K562 (cell line): ENCODE measurements around the gene MCU. TPM values are rescaled to one million over a fixed set of nuclear protein-coding genes. Genes with fewer than 3 reads are reported as not detected.

Experiments used
- ATAC-seq: fragments of 200-7000 bp; cut with Tn5 transposase; 3 replicates; pipeline ENCODE4 v1.9.1; 2020; ENCODE audit warnings: moderate library complexity
- BruUV-seq: library from RNA; stranded (reverse); fragments of 400-500 nt; replicated peaks from 2 replicates; lab custom pipeline; 2021; lab: Mats Ljungman, UMichigan
- CTCF ChIA-PET: fragments of 300-600 bp; formaldehyde crosslinking; extraction: SDS; loops from one replicate; lab custom pipeline; 2021; ENCODE audit warnings: low intra/inter-chr PET ratio; lab: Yijun Ruan, JAX
- POLR2A ChIA-PET: fragments of 300-600, 350-650 bp; sonication (Branson Sonifier 250); formaldehyde crosslinking; extraction: SDS; loops from one replicate; lab custom pipeline; 2021; ENCODE audit warnings: antibody characterized with exemption, inconsistent platforms; lab: Yijun Ruan, JAX
- DNase-seq, 4 experiments: peaks; one replicate each; pipeline versions ENCODE4 v3.0.0 to v3.0.0-alpha.2; 2011 to 2018; ENCODE audit warnings: low spot score in 3 of 4, mixed read lengths in 3 of 4; ENCODE audit errors: extremely low read depth in 1 of 4
- FAIRE-seq: peaks from 2 replicates; lab custom pipeline; 2011; peaks lifted over from hg19 to GRCh38; lab: Jason Lieb, UNC
- H2AFZ ChIP-seq: 2 replicates; pipeline ENCODE4 v1.6.0; 2011; ENCODE audit warnings: low read depth, low read length, control low read depth, inconsistent platforms
- H3K27ac ChIP-seq: fragments of 200-600 bp; 3 replicates; pipeline ENCODE4 v1.8.0; 2011; ENCODE audit warnings: low read depth, mild to moderate bottlenecking, control low read depth, inconsistent platforms, low read length, moderate library complexity, mixed read lengths; ENCODE audit errors: extremely low read depth
- H3K27me3 ChIP-seq, 2 experiments: fragments of 300-600 bp in 1 of 2; 2 replicates in 1 of 2; 3 replicates in 1 of 2; pipeline versions ENCODE4 v1.6.0 to v1.8.0; 2011; ENCODE audit warnings: inconsistent platforms in 2 of 2, low read length in 2 of 2, mild to moderate bottlenecking in 1 of 2, mixed read lengths in 1 of 2, moderate library complexity in 1 of 2; ENCODE audit not compliant: control insufficient read depth in 2 of 2, insufficient read depth in 2 of 2
- H3K36me3 ChIP-seq: fragments of 300-600 bp; 3 replicates; pipeline ENCODE4 v1.8.0; 2011; ENCODE audit warnings: mild to moderate bottlenecking, low read length, inconsistent platforms; ENCODE audit not compliant: control insufficient read depth, insufficient read depth
- H3K4me1 ChIP-seq, 2 experiments: fragments of 200-600 bp in 1 of 2; replicated peaks in 1 of 2; 2 replicates in 1 of 2; 3 replicates in 1 of 2; pipeline versions ENCODE4 v1.5.1 to v1.8.0; 2011; ENCODE audit warnings: inconsistent platforms in 2 of 2, low read length in 2 of 2, mild to moderate bottlenecking in 1 of 2, mixed read lengths in 1 of 2, moderate library complexity in 1 of 2; ENCODE audit not compliant: control insufficient read depth in 2 of 2, insufficient read depth in 2 of 2
- H3K4me2 ChIP-seq: 2 replicates; pipeline ENCODE4 v1.6.1; 2011; ENCODE audit warnings: low read length, control low read depth, inconsistent platforms, mixed read lengths; ENCODE audit not compliant: insufficient read depth
- H3K4me3 ChIP-seq: fragments of 200-600 bp; sonication (generic), shearing (Covaris generic); 2 replicates; pipeline ENCODE4 v1.5.1; 2016; ENCODE audit warnings: control low read depth, inconsistent platforms
- H3K79me2 ChIP-seq: fragments of 200-600 bp; 3 replicates; pipeline ENCODE4 v1.8.0; 2011; ENCODE audit warnings: low read length, inconsistent platforms; ENCODE audit not compliant: control insufficient read depth, insufficient read depth
- H3K9ac ChIP-seq, 2 experiments: 2 replicates each; pipeline versions ENCODE4 v1.6.0 to v1.6.1; 2011; ENCODE audit warnings: low read depth in 2 of 2, low read length in 2 of 2, control low read depth in 1 of 2, inconsistent platforms in 1 of 2, mild to moderate bottlenecking in 1 of 2, mixed read lengths in 1 of 2; ENCODE audit not compliant: insufficient read depth in 1 of 2
- H3K9me1 ChIP-seq: one replicate; pipeline ENCODE4 v1.6.0; 2011; ENCODE audit warnings: inconsistent platforms, mild to moderate bottlenecking, low read length, moderate library complexity; ENCODE audit not compliant: control insufficient read depth, insufficient read depth
- H3K9me3 ChIP-seq: replicated peaks from 2 replicates; pipeline ENCODE4 v1.5.1; 2011; ENCODE audit warnings: low read depth, low read length, inconsistent platforms; ENCODE audit not compliant: control insufficient read depth, insufficient read depth
- H4K20me1 ChIP-seq: replicated peaks from 2 replicates; pipeline ENCODE4 v1.6.1; 2011; ENCODE audit warnings: low read length, inconsistent platforms, mixed read lengths; ENCODE audit not compliant: control insufficient read depth, insufficient read depth
- ARID1B ChIP-seq: fragments of 450-650 bp; IDR thresholded peaks from 2 replicates; pipeline ENCODE4 v1.6.1; 2016; ENCODE audit warnings: antibody characterized with exemption, mild to moderate bottlenecking, inconsistent platforms
- C11orf30 ChIP-seq: fragments of 450-650 bp; IDR thresholded peaks from 2 replicates; pipeline ENCODE4 v1.6.1; 2016; ENCODE audit warnings: low read depth, mild to moderate bottlenecking
- E2F6 ChIP-seq, 2 experiments: IDR thresholded peaks; 2 replicates each; pipeline ENCODE4 v1.6.1; 2011; ENCODE audit warnings: borderline replicate concordance in 1 of 2, control low read depth in 1 of 2, low read depth in 1 of 2, low read length in 1 of 2, mild to moderate bottlenecking in 1 of 2, mixed read lengths in 1 of 2, moderate library complexity in 1 of 2; ENCODE audit not compliant: insufficient read depth in 1 of 2, insufficient read length in 1 of 2, poor library complexity in 1 of 2, severe bottlenecking in 1 of 2; ENCODE audit errors: extremely low read depth in 1 of 2
- FOXP4 ChIP-seq: sonication (generic); formaldehyde crosslinking; IDR thresholded peaks from 2 replicates; pipeline ENCODE4 v1.8.0; 2022; ENCODE audit warnings: mild to moderate bottlenecking, missing genetic modification reagents, borderline replicate concordance
- IRF2 ChIP-seq: sonication (generic); formaldehyde crosslinking; IDR thresholded peaks from 2 replicates; pipeline ENCODE4 v1.8.1; 2022; ENCODE audit warnings: mild to moderate bottlenecking, missing genetic modification reagents
- KDM4B ChIP-seq, 2 experiments: fragments of 450-650 bp in 1 of 2; sonication (generic) in 1 of 2; IDR thresholded peaks; 2 replicates each; pipeline ENCODE4 v1.6.1; 2016 to 2017; ENCODE audit warnings: borderline replicate concordance in 2 of 2, antibody characterized with exemption in 1 of 2, low read depth in 1 of 2, mild to moderate bottlenecking in 1 of 2
- MYC ChIP-seq, 2 experiments: fragments of 250-450 bp in 1 of 2; sonication (Bioruptor Pico) in 1 of 2; IDR thresholded peaks; 2 replicates each; pipeline versions ENCODE4 v1.5.1 to v1.6.1; 2012 to 2021; ENCODE audit warnings: low read depth in 2 of 2, borderline replicate concordance in 1 of 2, improper control_type of control experiment in 1 of 2, low read length in 1 of 2, mild to moderate bottlenecking in 1 of 2, moderate library complexity in 1 of 2
- NR2C2 ChIP-seq, 2 experiments: fragments of 200-800 bp in 1 of 2; sonication (Bioruptor generic) in 1 of 2; sonication (generic) in 1 of 2; formaldehyde crosslinking in 1 of 2; IDR thresholded peaks; 2 replicates each; pipeline versions ENCODE4 v1.6.1 to v1.8.0; 2016 to 2022; ENCODE audit warnings: mild to moderate bottlenecking in 1 of 2, missing compliant biosample characterization in 1 of 2, missing genetic modification characterization in 1 of 2, missing genetic modification reagents in 1 of 2
- OTX1 ChIP-seq: fragments of 450-650 bp; formaldehyde crosslinking; IDR thresholded peaks from 2 replicates; pipeline ENCODE4 v1.4.0; 2022; ENCODE audit warnings: mild to moderate bottlenecking
- PML ChIP-seq: IDR thresholded peaks from 2 replicates; pipeline ENCODE4 v1.6.1; 2012; ENCODE audit warnings: low read length, inconsistent platforms
- RBM22 ChIP-seq: fragments of 200-400 bp; formaldehyde crosslinking; IDR thresholded peaks from 2 replicates; pipeline ENCODE4 v1.6.1; 2018; ENCODE audit warnings: low read length, low read depth; ENCODE audit not compliant: poor library complexity, severe bottlenecking
- SPI1 ChIP-seq: IDR thresholded peaks from 2 replicates; pipeline ENCODE4 v1.6.1; 2011; ENCODE audit warnings: low read depth, low read length, control low read depth, borderline replicate concordance
- ZNF512 ChIP-seq: IDR thresholded peaks from 2 replicates; pipeline ENCODE4 v1.6.1; 2016; ENCODE audit warnings: missing genetic modification characterization, missing compliant biosample characterization
- WGBS: fragments of 100-300 bp; shearing (Covaris generic); methylation state at CpG from one replicate; pipeline ENCODE4 v1.1.6; 2016; ENCODE audit warnings: low coverage, mixed read lengths; ENCODE audit not compliant: insufficient coverage; ENCODE audit errors: missing lambda C conversion rate; 5-methylcytosine and 5-hydroxymethylcytosine counted together
- in situ Hi-C: fragments of 300-500 bp; cut with MboI; formaldehyde crosslinking; loops from 4 replicates; pipeline ENCODE4 v1.15.0; 2018; ENCODE audit warnings: inconsistent platforms, mixed read lengths
- intact Hi-C: fragments of 100-400 bp; cut with micrococcal nuclease; formaldehyde crosslinking; loops from 2 replicates; pipeline ENCODE4 v1.14.2; 2022
- polyA plus RNA-seq, 8 experiments: library from polyadenylated mRNA; depleted of rRNA in 4 of 8; stranded (reverse) in 5 of 8; unstranded in 3 of 8; fragments of >200 nt; fragmentation: Nextera tagmentation in 2 of 8; fragmentation: Illumina TruSeq in 1 of 8; extraction: Ambion mirVana in 2 of 8; extraction: Trizol in 1 of 8; gene quantifications; 2 replicates each; pipeline versions ENCODE4 v1.2.1 to v1.2.3, GENCODE V29; 2011 to 2014; ENCODE audit warnings: inconsistent platforms in 1 of 8, missing spikeins in 1 of 8
- total RNA-seq, 7 experiments: library from RNA; depleted of rRNA in 6 of 7; stranded (reverse); fragments of >200 nt in 6 of 7; fragmentation: Illumina TruSeq in 2 of 7; extraction: Trizol in 2 of 7; gene quantifications; 2 replicates each; pipeline versions ENCODE4 v1.2.1 to v1.2.3, GENCODE V29; 2011 to 2021; ENCODE audit warnings: low replicate concordance in 1 of 7
- TF ChIP-seq, protein P1 (sequence below): sonication (generic); formaldehyde crosslinking; IDR thresholded peaks from 2 replicates; pipeline ENCODE4 v1.8.1; 2023; ENCODE audit warnings: mild to moderate bottlenecking, missing genetic modification reagents

The MCU gene
- total and polyA plus RNA-seq, 9 of the 15 experiments (the other 6 are each of a cell fraction or from before 2014, with no cell fraction given) = 8.2 to 88.8 (median 21.3) TPM

DNA sequence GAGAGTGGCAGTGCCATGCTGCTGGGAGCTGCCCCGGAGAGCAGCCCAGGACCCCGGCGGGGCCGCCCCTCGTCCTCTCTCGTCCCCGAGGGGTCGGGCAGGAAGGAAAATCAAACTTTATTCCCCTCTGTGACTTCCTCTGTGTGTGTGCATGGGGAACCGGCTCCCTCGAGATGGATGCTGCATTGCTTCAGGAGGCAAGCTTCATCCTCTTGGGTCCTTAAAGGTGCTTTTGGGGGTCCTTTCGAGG is 726 bp downstream of the MCU start:
- no peak for FAIRE-seq
- Histone ChIP-seq H3K27ac (0 out of 3 replicates have a peak overlapping the region, but pooled peaks have one; percentile 8), H3K79me2 (peaks cover 44% of the 10 kb centered on the region), H3K4me1 (peaks cover 22 to 40% of the 10 kb centered on the region in 2 experiments), H3K36me3 (no peaks in the 10 kb centered on the region), H3K9ac (peak overlapping the region; percentile 63 to 97), H3K9me1 (no peaks in the 10 kb centered on the region), H3K4me3 (peak overlapping the region; percentile 71), H2AFZ (peak overlapping the region; percentile 97; the same call in 1 of the 2 replicates), H3K27me3 (no peaks in the 10 kb centered on the region), H3K4me2 (peak overlapping the region; percentile 89), H3K9me3 (no peaks in the 10 kb centered on the region), H4K20me1 (peaks cover 7% of the 10 kb centered on the region)
- ChIA-PET CTCF (no interaction called here), POLR2A (interaction anchor here (0.6 to 2.0 kb wide), 14 partner anchors 8 to 325 kb away, joined by 3 to 8 read pairs (median 5); partner anchors contain the start of gene MICU1)
- under 1% methylated on average over 11 of the region's 11 CpGs for WGBS
- no TSS peak for BruUV-seq
- intact Hi-C loops (loop anchor here (5.0 to 10.0 kb wide), 4 partner anchors 65 to 372 kb away; partner anchors contain the start of gene MICU1), in situ Hi-C loops (no loop called here)
- ATAC-seq = peak; percentile 3
- peak in 2 of 4 experiments; percentile 15 to 23 for DNase-seq
- TF ChIP-seq IRF2 (no peak), FOXP4 (no peak), ARID1B (no peak), E2F6 (IDR thresholded peaks at IDR 0.05; ENCODE audit: borderline replicate concordance in 1 of 2, extremely low read depth in 1 of 2, insufficient read depth in 1 of 2, insufficient read length in 1 of 2, low read depth in 1 of 2, low read length in 1 of 2, poor library complexity in 1 of 2, severe bottlenecking in 1 of 2) (no peak), ZNF512 (tag) (no peak), RBM22 (no peak), PML (no peak), C11orf30 (no peak), SPI1 (0 out of 2 replicates have a peak, but pooled peaks have one; percentile 14), NR2C2 (CRISPR knock-in tag; IDR thresholded peaks at IDR 0.05) (no peak), NR2C2 (tag; IDR thresholded peaks at IDR 0.05) (no peak), OTX1 (no peak), KDM4B (IDR thresholded peaks at IDR 0.05; ENCODE audit: borderline replicate concordance in 2 of 2, low read depth in 1 of 2) (no peak), MYC (IDR thresholded peaks at IDR 0.05; ENCODE audit: low read depth, low read length) (no peak), MYC (CRISPR knock-in tag; IDR thresholded peaks at IDR 0.05; ENCODE audit: borderline replicate concordance, low read depth) (no peak)
- TF ChIP-seq, protein P1, sequence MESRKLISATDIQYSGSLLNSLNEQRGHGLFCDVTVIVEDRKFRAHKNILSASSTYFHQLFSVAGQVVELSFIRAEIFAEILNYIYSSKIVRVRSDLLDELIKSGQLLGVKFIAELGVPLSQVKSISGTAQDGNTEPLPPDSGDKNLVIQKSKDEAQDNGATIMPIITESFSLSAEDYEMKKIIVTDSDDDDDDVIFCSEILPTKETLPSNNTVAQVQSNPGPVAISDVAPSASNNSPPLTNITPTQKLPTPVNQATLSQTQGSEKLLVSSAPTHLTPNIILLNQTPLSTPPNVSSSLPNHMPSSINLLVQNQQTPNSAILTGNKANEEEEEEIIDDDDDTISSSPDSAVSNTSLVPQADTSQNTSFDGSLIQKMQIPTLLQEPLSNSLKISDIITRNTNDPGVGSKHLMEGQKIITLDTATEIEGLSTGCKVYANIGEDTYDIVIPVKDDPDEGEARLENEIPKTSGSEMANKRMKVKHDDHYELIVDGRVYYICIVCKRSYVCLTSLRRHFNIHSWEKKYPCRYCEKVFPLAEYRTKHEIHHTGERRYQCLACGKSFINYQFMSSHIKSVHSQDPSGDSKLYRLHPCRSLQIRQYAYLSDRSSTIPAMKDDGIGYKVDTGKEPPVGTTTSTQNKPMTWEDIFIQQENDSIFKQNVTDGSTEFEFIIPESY (CRISPR knock-in tag) = no peak
